SK-N-SH treated with all-trans-retinoic acid at 6 μM for 48 hours (cell line): Measurements from ENCODE around the gene MC1R.

Source experiments
- CREB5 ChIP-seq: fragments of 250-450 bp; sonication (Bioruptor Pico); IDR thresholded peaks from 2 replicates; pipeline ENCODE4 v1.5.1; 2020; ENCODE audit warnings: low read depth, mild to moderate bottlenecking, moderate library complexity
- ESRRG ChIP-seq: fragments of 250-450 bp; sonication (Bioruptor Pico); IDR thresholded peaks from 2 replicates; pipeline ENCODE4 v1.6.1; 2021; ENCODE audit warnings: mild to moderate bottlenecking
- GLIS3 ChIP-seq: fragments of 250-450 bp; sonication (Bioruptor Pico); IDR thresholded peaks from 2 replicates; pipeline ENCODE4 v1.5.0; 2020; ENCODE audit warnings: mild to moderate bottlenecking, moderate library complexity
- OSR1 ChIP-seq: fragments of 250-450 bp; sonication (Bioruptor Pico); IDR thresholded peaks from 2 replicates; pipeline ENCODE4 v1.8.0; 2022; ENCODE audit warnings: moderate library complexity, mild to moderate bottlenecking, inconsistent platforms
- PATZ1 ChIP-seq: fragments of 250-450 bp; sonication (Bioruptor Pico); IDR thresholded peaks from 2 replicates; pipeline ENCODE4 v1.8.0; 2020; ENCODE audit warnings: mild to moderate bottlenecking, moderate library complexity, borderline replicate concordance
- POU6F1 ChIP-seq: fragments of 250-450 bp; sonication (Bioruptor Pico); IDR thresholded peaks from 2 replicates; pipeline ENCODE4 v1.8.0; 2021; ENCODE audit warnings: low read depth, mild to moderate bottlenecking, moderate library complexity, borderline replicate concordance
- RARB ChIP-seq: fragments of 250-450 bp; sonication (Bioruptor Pico); IDR thresholded peaks from 2 replicates; pipeline ENCODE4 v1.8.0; 2021; ENCODE audit warnings: mild to moderate bottlenecking, moderate library complexity
- TCF4 ChIP-seq: fragments of 250-450 bp; sonication (Bioruptor Pico); IDR thresholded peaks from 2 replicates; pipeline ENCODE4 v1.8.0; 2021; ENCODE audit warnings: mild to moderate bottlenecking, moderate library complexity, borderline replicate concordance
- ZC3H10 ChIP-seq: fragments of 250-450 bp; sonication (Bioruptor Pico); IDR thresholded peaks from 2 replicates; pipeline ENCODE4 v1.5.1; 2021; ENCODE audit warnings: mild to moderate bottlenecking, moderate library complexity
- ZFP30 ChIP-seq: fragments of 450-650 bp; formaldehyde crosslinking; IDR thresholded peaks from 2 replicates; pipeline ENCODE4 v1.5.0; 2022; ENCODE audit warnings: mild to moderate bottlenecking, moderate library complexity
- ZNF565 ChIP-seq: fragments of 450-650 bp; formaldehyde crosslinking; conservative IDR thresholded peaks from 2 replicates; pipeline ENCODE4 v1.5.0; 2020; ENCODE audit warnings: low read depth, mild to moderate bottlenecking, moderate library complexity
- ZNF70 ChIP-seq: fragments of 450-650 bp; formaldehyde crosslinking; IDR thresholded peaks from 2 replicates; pipeline ENCODE4 v1.5.0; 2020; ENCODE audit warnings: mild to moderate bottlenecking, moderate library complexity
- ZNF8 ChIP-seq: fragments of 450-650 bp; formaldehyde crosslinking; IDR thresholded peaks from 2 replicates; pipeline ENCODE4 v1.5.0; 2020; ENCODE audit warnings: mild to moderate bottlenecking, moderate library complexity

- TF ChIP-seq OSR1 (CRISPR knock-in tag): no peak
- no peak for TF ChIP-seq ZNF8
- no peak for TF ChIP-seq ESRRG (CRISPR knock-in tag)
- no peak for TF ChIP-seq CREB5 (CRISPR knock-in tag)
- no peak for TF ChIP-seq ZNF565 (CRISPR knock-in tag)
- no peak for TF ChIP-seq PATZ1
- TF ChIP-seq RARB (CRISPR knock-in tag): no peak
- no peak for TF ChIP-seq GLIS3 (CRISPR knock-in tag)
- TF ChIP-seq ZFP30 (CRISPR knock-in tag): no peak
- no peak for TF ChIP-seq ZNF70 (CRISPR knock-in tag)
- no peak for TF ChIP-seq ZC3H10 (CRISPR knock-in tag)
- no peak for TF ChIP-seq POU6F1 (CRISPR knock-in tag)
- TF ChIP-seq TCF4: no peak
Observed at GRCh38 chr16:89956505-89957215, 38.0 kb downstream of the MC1R start.
